DMS 273 treated with DMSO at 0.1 percent for 48 hours (cell line): ENCODE measurements around the gene CLEC20A.

Source experiments
- DNase-seq: peaks from one replicate; lab custom pipeline; 2025; lab: John Stamatoyannopoulos, UW

The CLEC20A gene

DNA sequence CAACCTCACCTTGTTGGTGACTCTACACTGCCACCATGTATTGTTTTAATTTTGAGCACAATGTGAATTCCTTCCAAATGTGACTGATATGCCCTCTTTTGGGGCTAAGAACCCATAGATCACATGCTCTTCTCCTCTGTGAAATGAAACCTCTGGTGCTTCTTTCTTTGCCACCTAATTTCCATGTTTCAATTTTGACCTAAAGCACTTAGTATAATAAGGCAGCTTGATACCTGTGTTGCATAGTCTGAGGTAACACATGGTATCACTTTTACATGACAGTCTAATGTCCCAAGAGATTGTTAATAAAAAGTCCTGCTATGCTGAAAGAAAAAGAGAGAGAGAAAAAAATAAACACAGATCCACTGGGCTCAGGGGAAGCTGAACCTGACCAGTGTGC lies 24.2 kb downstream of the CLEC20A start:
- no peak for DNase-seq

DNA sequence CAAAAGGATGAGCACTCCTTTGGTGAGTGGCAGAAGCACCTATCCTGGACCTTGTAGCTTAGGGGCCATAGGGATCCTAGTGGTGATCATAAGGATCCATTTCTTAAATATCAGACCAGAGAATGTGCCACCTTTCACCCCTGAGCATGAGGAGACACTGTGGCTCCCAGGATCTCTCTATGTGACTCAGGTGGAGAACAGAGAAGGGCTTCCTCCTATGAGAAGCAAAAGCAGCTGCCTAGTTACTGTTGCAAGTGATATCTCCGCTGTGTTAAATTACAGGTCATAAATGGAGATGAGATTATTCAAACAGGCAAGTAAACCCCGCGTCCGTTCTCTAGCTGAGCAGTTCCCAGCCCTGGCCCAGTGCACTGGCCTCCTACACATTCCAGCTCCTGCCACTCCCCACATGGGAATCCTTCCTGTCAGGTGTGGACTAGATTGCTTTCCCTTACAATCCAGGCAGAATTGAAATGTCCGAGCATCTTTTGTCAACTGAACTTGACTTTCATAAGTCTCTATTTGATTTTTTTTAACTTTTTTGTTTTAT lies 26.3 kb downstream of the CLEC20A start:
- no peak for DNase-seq

DNA sequence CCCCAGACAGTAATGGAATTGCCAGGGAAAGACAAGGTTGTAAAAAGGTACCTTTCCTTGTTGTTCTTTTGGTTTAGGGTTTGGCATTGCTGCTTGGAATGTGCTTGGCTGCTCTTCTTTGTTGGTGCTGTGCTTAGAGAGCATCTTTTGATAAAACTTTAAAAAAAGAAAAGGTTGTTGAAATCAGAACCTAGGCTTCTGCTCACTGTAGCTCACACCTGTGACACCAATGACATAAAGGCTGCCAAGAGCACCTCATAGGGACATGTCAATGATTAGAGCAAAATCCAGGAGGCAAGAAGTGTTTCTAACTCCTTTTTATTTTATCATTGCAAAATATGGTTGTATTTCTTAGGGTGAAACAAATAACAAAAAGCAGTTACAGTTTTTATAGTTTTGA lies 28.9 kb downstream of the CLEC20A start:
- no peak for DNase-seq

DNA sequence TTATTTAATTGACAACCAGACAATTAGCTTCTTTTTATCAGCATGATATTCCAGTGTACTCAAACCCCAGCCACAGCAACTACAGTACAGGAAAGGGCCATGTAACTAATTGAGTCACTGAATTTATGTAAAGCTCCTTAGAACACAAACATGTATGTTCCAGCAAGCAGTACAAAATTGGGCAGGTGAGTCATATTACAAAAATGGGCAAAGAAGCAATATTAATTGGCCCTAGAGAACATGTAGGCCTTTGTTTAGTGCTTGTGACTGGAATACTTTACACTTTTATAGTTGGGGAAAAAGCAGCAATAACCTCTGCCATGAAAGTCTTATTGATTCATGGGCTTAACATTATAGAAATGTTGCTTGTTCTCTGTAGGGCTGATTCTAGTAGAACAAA lies 31.8 kb downstream of the CLEC20A start:
- no peak for DNase-seq

DNA sequence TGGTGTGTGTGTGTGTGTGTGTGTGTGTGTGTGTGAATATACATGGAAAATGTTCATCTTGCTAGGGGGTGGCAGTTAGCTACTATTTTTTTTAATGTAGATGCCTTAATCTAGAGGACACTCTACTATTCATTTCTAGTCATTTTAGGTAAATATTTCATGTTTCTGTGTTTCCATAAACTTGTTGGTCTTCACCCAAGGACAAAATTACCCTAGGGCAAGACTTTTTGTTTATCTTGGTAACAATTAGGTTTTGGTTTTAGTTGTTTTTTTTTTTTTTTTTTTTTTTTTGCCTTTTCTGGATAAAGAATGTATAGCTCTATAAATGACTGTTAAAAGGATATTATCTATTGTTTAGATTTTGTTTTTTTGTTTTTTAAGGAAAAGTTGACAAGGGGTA lies 32.2 kb downstream of the CLEC20A start:
- no peak for DNase-seq

DNA sequence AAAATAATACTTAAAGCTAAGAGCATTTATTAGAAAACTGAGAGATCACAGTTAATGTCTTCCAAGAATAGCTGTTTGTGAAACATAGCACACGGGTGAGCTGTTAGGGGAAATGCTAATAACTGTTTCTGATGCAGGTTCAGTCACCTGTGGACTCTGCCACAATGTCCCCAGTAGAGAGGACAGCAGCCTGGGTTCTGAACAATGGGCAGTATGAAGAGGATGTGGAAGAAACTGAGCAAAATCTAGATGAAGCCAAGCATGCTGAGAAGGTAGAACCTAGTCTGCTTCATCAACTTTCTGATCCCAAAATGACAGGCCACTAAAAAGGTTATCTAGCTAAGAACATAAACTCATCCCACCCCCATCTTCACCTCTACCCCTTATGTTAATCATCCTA lies 32.6 kb downstream of the CLEC20A start:
- no peak for DNase-seq

DNA sequence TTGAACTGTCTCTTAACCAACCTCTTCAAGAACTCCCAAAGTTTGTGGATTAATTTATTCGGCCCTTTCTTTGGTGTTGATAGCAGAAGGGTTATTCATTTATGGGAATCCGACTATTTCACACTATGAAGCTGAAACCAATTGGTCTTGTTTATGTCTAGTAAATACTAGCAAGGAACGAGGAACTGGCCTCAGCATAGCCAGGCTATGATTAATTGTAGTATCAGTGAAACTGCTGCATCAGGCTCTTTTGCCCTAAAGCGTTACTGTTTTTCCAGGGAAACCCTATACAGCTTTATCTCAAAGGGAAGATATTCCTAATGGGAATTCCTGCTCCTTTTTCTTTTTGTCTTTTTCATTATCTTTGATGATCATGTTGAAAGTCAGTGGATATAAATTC lies 35.1 kb downstream of the CLEC20A start:
- DNase-seq = no peak

DNA sequence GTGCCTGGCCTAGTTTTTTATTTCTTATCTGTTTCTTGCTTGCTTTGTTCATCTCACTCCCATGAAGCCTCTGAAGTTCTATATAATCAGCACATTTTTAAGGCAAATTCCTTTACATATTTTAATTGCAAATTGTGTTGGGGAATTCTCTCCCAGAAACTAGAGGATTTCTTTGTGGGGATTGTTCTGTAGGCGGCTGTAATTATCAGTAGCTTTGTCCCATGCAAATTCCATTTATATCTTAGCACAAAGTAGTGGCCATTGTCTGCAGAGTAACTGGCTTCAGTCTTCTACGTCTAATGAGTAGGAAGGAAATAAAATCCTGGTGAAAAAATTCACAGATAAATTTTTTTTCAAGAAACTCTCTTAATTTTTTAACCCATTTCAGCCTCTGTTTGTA lies 35.7 kb downstream of the CLEC20A start:
- no peak for DNase-seq

DNA sequence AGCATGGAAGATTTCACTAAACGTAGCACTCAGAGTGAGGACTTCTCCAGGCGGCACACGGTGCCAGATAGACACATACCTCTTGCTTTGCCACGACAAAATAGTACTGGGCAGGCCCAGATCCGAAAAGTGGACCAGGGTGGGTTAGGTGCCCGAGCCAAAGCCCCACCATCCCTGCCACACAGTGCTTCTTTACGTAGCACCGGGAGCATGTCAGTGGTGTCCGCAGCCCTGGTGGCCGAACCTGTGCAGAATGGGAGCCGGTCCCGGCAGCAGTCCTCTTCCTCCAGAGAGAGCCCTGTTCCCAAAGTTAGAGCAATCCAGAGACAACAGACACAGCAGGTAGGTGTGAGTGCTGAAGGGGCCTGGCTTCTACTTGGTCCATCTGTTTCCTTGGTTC lies 38.6 kb downstream of the CLEC20A start:
- no peak for DNase-seq

DNA sequence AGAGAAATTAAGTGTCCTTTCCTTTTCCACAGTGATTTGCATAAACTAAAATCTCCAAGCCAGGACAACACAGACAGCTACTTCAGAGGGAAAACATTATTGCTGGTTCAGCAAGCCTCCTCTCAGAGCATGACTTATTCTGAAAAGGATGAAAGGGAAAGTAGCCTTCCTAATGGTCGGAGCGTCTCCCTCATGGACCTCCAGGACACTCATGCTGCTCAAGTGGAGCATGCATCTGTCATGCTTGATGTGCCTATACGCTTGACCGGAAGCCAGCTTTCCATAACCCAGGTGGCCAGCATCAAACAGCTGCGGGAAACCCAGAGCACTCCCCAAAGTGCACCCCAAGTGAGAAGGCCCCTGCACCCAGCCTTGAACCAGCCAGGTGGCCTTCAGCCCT lies 39.1 kb downstream of the CLEC20A start:
- DNase-seq = no peak

DNA sequence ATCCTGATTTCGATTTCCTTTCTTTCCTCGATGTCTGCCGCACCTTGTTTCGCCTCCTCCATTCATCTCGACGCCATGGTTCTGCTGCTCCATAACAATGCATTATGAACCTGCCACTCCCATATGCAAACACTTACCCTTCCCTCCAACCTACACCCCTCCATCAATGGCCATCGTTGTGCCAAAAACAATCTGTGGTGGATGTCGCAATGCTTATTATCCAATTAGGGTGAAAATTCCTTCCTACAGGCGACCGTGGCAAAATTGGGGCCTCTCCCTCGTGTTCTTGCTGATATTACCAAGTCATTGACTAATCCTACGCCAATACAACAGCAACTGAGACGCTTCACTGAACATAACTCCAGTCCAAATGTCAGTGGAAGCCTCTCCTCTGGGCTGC lies 40.3 kb downstream of the CLEC20A start:
- DNase-seq = no peak

DNA sequence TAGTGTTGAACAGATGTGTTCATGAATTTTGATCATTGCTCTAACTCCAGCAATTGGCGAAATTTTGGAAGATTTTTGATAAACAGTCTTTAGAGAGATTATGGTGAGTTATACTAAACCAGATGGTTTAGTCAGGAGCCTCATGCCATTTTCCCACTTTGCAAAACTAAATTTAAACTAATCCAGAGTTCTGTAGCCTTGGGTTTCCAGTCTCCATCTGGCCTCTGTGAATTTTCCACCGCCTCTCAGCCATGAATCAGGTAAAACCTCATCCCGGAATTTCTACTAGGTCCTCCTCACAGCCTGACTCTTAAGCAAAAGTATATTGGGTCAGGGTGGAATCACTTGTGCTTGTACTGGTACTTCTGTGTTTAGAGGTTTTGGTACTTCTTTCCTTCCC lies 44.8 kb downstream of the CLEC20A start:
- no peak for DNase-seq

DNA sequence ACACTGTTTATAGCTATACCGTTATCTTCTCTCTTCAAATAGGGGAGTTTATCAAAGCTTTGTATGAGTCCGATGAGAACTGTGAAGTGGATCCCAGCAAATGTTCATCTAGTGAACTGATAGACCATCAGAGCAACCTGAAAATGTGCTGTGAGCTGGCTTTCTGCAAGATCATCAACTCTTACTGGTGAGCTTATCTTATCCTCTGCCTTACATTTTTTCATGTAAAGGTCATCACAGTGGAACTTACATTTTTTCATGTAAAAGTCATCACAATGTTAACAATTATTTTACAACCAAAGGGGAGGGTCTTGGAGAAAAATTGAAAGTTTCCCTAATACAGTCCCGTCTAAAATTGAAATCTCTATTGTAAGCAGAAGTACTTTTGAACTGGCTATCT lies 45.2 kb downstream of the CLEC20A start:
- DNase-seq = no peak

DNA sequence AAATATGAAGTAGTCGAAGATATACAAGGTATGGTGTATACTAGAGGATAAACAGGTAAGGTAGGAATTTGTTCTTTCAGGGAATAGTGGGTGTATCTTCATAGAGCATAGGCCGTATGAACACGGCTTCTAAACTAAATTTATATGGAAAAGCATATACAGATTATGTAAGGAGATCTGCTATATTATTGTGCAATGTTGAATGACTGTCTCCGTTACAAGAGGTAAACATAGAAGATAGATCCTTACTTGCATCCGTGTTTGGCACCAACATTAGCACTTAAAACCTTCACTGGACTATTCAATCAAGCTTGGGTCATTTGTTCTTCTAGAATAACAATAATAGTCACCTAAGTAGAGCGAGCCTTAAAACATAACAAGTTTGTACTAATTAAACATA lies 45.9 kb downstream of the CLEC20A start:
- DNase-seq = no peak

DNA sequence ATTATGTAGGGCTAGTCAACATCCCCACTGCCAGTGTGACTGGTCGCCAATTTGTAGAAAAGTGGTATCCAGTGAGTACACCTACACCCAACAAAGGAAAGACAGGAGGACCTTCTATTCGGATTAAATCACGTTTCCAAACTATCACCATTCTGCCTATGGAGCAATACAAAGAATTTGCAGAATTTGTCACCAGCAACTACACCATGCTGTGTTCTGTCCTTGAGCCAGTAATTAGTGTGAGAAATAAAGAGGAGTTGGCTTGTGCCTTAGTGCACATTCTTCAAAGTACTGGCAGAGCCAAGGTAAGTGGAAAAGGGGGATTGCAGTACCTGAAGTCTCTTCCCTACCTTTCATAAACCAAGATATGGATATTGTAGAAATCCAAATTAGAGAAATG lies 53.8 kb downstream of the CLEC20A start:
- no peak for DNase-seq

DNA sequence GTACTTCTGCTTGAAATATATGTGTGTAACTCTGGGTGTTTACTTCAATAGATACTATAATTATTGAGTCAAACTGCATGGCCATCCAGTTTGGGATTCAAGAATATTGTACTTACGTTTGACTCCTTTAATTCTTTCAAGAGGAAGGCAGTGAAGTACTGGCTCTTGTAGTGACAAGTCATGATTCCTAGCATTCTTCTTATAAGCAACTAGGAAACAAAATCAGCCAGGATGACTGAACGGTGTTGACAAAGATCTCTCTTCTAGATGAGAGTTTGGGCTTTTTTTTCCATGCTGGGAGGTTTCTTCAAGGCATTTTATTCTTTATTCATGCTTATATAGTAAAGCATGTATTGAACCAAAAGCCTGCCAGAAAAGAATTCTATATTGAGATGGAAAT lies 58.3 kb downstream of the CLEC20A start:
- DNase-seq = no peak

DNA sequence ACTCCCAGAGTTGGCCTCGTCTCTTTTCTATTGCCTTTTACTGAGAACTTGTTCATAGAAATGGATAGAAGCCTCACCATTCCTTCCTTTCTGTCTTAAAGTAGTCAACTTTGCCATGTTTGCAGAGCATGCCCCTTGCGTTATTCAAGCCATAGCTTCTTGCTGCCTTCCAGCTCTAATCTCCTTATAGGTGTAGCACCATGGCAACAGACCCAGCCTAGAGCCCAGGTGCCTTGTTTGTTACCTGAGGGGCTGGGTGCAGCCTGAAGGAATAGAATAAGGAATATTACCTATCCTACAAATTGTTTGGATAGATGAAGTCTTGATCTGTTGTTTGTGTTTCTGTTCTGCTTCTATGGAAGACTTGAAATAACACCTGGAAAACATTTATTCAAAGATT lies 59.9 kb downstream of the CLEC20A start:
- no peak for DNase-seq

DNA sequence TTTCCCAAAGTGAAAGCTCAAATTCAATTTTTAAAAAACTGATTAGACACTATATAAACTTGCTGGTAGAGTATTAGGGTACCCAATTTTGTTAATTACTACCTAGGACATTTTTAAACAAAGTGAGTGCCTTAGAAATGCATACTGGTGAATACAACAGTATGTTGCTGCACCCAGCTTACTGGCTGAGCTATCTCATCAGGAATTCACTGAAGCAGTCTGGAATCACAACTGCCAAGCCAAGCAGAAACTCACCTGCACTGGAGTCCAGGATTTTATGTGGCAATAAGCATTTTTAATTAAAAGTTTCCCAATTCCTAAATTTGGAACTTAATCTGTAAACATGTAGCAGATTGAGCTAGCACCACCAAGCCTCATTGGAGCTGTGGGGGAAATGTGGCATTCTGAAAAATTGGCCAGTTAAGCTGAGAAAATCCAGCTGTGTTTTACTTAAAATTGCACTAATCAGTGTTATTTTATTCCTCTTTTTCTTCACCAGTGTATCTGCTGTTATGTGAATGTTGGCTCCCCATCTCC lies 61.8 kb downstream of the CLEC20A start:
- no peak for DNase-seq

DNA sequence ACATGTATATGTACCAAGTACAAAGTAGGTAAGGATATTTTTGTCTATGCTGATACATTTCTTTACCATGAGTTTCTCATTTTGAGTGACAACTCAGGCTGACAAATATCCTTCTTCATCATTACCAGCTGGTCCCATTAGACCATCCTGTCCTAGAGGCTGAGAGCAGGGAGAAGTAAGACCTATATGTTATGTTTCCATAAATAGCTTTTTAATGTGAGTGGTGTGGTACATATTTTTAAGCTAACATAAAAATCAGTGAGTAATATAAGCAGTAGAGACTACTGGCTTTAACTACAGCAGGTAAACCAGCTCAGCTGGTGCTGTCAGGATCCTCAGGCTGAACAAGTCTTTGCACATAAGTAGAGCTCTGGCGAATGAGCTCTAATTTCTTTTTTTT lies 62.4 kb downstream of the CLEC20A start:
- no peak for DNase-seq
